Rectal smooth muscle tissue (tissue), 1 donor: Measurements from ENCODE around the gene C19orf47.

Experiments
- H3K27ac ChIP-seq: one replicate; pipeline ENCODE4 v1.7.0; 2013; ENCODE audit warnings: low read depth, low read length, inconsistent platforms
- H3K27me3 ChIP-seq: one replicate; pipeline ENCODE4 v1.7.0; 2013; ENCODE audit warnings: low read length; ENCODE audit not compliant: control insufficient read depth, insufficient read depth
- H3K36me3 ChIP-seq: one replicate; pipeline ENCODE4 v1.7.0; 2013; ENCODE audit warnings: low read length; ENCODE audit not compliant: control insufficient read depth, insufficient read depth
- H3K4me1 ChIP-seq: one replicate; pipeline ENCODE4 v1.7.0; 2013; ENCODE audit warnings: low read length; ENCODE audit not compliant: control insufficient read depth, insufficient read depth
- H3K4me3 ChIP-seq: one replicate; pipeline ENCODE4 v1.7.0; 2013; ENCODE audit warnings: low read length
- H3K9ac ChIP-seq: one replicate; pipeline ENCODE4 v1.7.0; 2013; ENCODE audit warnings: low read length

The C19orf47 gene

DNA sequence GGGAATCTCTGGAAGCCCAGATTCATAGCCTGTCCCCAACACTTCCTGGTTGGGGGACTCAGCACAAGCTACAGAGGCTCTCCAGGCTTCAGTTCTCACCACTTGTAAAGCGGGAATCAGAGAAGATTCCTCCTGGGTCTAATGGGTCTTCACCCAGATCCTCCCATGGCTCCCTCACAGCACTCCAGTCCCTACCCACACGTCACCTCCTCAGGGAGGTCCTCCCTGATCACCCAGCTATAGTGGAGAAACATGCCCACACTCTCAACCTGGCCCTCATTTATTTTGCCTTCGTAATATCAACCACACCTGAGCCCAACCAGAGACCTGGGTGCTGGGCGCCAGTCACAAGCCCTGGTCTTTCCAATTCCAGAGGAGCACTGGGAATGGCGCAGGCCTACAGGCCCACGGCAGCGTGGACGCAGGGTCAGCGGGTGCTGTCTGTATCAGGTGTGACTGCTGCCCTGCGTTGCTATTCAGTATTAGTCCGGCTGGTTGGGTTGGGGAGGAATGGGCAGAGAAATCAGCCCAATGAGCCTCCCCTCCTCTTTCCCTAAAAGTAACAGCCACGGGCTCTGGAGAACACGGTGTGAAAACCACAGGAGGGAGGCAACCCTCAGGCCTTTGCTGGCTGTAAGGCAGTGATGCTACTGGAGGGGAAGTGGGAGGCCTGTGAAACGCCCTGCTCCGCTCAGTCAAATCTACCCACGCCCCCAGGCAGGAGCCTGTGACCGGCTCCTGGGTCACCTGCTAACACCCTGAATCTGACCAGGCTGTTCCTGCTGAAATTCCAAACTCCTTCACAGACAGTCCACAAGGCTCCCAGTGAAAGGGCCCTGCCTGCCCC is 68.2 kb downstream of the C19orf47 start:
- H3K4me3 ChIP-seq, result peak overlapping the region; percentile 50
- no peaks in the 10 kb centered on the region for H3K36me3 ChIP-seq
- H3K27ac ChIP-seq, result peak overlapping the region; percentile 60
- peaks cover 35% of the 10 kb centered on the region for H3K4me1 ChIP-seq
- H3K9ac ChIP-seq, result peak overlapping the region; percentile 1
- H3K27me3 ChIP-seq, result no peaks in the 10 kb centered on the region

DNA sequence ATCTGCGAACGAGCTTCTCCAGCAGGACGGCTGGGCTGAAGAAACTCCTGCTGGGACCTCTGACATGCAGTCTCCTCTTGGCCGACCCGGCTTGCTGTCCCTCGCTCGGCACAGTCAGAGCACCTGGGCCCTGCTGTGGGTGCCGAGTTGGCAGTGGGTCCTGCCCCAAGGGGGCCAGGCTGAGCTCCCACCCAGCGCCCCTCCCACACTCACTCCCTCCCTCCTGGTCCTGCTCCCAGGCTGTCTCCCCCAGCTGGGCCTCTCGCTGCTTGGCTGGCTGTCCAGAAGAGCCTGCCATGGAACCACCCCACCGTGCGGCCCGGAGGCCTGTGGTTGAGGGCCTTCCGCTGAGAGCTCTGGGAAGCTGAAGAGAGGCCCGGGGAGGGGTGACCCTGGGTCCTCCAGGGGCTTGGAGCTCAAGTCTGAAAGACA is 69.1 kb downstream of the C19orf47 start:
- Histone ChIP-seq H3K4me3 (peak overlapping the region; percentile 14), H3K4me1 (peaks cover 31% of the 10 kb centered on the region), H3K27me3 (no peaks in the 10 kb centered on the region), H3K27ac (peak overlapping the region; percentile 60), H3K9ac (no peak overlapping the region), H3K36me3 (no peaks in the 10 kb centered on the region)

DNA sequence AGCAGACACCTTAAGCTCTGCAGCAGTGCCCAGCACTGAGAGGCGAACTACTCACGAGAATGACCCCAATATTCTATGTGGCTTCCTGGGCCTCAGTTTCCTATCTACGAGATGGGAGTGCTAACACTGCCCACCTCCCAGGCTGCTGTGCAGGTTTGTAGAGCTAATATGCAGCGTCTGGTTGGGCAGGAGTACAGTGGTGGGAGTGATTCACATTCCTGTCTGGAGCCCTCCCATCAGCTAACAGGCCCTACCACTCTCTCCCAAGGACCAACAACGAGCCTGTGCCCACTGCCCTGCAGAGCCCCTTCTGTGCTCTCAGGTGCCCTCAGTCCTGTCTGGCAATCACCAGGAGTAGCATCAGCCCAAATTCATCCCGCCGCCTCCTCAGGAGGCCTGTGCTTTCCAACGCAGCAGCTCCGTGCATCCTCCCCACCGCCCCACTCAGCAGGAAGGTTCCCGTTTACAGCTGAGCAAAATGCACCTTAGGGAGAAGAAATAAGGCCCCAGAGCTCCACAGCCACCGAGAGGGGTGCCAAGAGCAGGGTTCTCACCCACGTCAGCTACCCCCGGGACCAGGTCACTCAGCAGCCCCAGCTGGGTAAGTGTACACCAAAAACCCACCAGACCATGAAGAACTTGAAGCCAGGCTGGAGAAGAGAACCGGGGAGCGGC is 69.7 kb downstream of the C19orf47 start:
- Histone ChIP-seq H3K27ac (peak overlapping the region; percentile 60), H3K9ac (no peak overlapping the region), H3K27me3 (no peaks in the 10 kb centered on the region), H3K4me1 (peaks cover 25% of the 10 kb centered on the region), H3K36me3 (no peaks in the 10 kb centered on the region), H3K4me3 (peak overlapping the region; percentile 14)

DNA sequence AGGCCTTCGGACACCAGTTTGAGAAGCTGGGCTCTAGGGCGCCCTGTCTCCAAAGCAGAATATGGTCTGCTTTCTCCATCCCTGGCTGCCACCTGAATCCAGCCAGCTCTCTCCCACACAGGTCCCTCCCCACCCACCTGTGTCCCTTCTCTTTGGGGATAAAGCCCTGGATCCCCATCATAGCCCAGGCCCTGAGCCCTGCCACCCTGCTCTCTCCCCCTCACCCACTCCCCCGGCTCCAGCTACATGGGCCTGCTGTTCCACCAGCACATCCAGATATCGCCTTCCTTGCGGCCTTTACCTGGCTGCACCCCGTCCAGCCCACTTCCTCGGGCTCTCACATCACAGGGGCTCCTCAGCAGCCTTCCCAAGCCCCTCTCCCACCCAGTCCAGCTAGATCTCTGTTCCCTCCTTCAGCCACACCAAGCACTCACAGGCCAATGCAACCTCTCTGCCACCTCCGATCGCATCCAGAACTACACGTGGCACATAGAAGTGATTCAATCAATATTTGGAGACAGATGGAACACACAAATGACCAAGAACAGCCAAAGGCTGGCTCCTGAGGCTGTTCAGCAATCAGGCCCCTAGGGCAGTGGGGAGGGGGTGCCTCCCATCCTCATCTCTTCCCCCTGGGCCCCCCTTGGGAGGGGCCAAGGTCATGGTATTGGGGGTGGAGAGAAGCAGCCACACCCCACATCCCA is 70.7 kb downstream of the C19orf47 start:
- H3K4me3 ChIP-seq, result no peak overlapping the region
- H3K27ac ChIP-seq, result no peak overlapping the region
- H3K27me3 ChIP-seq, result no peaks in the 10 kb centered on the region
- no peaks in the 10 kb centered on the region for H3K36me3 ChIP-seq
- H3K4me1 ChIP-seq, result peaks cover 17% of the 10 kb centered on the region
- no peak overlapping the region for H3K9ac ChIP-seq

DNA sequence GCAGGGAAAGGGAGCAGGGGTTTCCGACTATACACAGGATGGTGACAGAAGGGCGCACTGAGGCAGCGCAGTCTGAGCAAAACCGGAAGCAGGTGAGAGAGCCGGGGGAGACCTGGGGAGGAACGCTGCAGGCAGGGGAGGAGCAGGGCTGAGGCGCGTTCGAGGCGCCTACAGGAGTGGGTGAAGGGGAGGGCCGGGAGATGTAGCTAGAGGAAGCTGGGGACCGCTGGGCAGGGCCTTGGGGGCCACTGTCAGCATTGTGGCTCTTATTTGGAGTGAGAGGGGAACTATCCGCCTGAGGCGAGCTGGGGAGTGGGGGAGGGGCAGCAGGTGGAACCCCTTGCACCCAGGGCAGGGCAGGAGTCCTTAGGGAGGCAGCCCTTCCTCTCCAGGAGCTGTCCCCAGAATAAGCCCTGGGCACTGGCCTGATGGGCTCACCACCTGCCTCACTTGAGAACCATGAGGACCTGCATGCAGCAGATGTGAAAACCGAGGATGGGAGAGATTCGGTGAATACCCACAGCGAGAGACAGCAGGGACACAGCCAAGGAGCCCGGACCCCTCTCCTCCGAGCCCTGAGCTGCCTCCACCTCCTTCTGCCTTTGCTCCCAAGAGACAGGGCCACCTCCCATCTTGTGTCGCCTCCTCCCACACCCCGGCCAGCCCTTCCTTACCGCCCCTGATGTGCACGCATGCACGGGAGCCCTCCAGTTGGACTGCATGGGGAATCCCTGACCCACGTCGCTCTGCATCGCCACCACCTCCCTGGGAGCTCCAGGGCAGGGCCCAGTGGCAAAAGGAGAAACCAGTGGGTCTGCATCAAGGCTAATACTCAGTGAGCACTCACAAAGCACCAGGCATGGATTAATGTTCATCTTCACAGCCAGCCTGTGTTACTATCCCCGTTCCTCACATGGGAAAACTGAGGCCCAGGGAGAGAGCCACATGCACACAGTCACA is 73.3 kb downstream of the C19orf47 start:
- Histone ChIP-seq H3K27ac (no peak overlapping the region), H3K4me1 (peaks cover 6% of the 10 kb centered on the region), H3K36me3 (no peaks in the 10 kb centered on the region), H3K4me3 (peak overlapping the region; percentile 4), H3K9ac (no peak overlapping the region), H3K27me3 (no peaks in the 10 kb centered on the region)

DNA sequence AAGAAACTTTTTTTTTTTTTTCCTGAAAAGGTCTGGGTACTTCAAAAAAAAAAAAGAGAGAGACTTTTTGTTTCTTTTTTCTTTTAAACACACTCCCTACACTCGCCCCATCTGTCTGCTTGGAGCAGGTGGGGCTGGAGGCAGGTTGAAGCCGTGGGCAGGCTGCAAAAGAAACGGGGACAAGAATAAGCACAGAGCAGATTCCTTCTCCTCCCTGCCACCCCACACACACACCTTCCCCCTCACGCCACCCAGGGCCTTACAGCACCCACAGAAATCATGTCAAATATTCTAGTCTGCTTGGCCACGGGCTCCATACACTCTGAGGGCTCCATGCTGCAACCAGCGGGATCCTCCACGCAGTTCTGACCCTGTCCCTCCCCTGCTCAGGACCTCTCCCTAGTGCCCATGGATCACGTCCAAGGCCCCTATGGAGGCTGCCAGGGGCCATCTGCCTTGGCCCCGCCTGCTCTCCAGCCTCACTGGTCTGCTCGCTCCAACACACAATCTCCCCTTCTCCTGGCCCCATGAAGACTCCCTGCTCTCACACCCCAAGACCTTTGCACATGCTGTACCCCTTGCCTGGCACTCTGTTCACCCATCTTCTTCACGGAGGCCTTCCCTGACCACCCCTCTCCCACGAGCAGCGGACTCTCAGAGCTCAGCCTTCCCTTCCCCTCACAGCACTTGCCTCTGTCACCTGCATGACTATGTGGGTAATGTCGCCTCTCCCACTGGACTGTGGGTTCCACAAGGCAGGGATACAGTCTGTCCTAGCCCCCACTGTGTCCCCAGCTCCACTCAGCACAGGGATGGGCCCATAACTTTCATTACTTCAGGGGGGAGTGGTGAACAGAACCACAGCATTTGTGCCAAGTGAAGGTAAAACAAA is 74.5 kb downstream of the C19orf47 start:
- no peak overlapping the region for H3K9ac ChIP-seq
- H3K4me3 ChIP-seq, result no peak overlapping the region
- no peaks in the 10 kb centered on the region for H3K36me3 ChIP-seq
- no peaks in the 10 kb centered on the region for H3K27me3 ChIP-seq
- H3K4me1 ChIP-seq, result no peaks in the 10 kb centered on the region
- no peak overlapping the region for H3K27ac ChIP-seq

DNA sequence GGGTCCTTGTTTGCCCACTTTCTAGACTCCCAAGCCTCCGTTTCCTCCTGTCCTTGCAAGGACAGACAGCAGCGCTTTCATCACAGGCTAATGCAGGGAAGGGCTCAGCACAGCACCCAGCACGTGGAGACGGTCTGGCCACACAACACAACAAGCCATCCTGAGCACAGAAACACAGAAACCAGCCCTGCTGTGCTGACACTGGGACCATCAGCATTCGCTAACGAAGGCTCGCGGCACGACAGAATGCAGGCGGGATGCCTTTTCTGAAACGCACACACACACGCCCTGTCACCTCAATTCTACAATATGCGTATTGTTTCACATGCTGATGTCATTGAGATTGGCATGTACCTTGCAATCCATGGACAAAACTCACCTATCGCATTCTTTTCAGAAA is 75.9 kb downstream of the C19orf47 start:
- no peaks in the 10 kb centered on the region for H3K4me1 ChIP-seq
- H3K36me3 ChIP-seq, result no peaks in the 10 kb centered on the region
- H3K9ac ChIP-seq, result no peak overlapping the region

DNA sequence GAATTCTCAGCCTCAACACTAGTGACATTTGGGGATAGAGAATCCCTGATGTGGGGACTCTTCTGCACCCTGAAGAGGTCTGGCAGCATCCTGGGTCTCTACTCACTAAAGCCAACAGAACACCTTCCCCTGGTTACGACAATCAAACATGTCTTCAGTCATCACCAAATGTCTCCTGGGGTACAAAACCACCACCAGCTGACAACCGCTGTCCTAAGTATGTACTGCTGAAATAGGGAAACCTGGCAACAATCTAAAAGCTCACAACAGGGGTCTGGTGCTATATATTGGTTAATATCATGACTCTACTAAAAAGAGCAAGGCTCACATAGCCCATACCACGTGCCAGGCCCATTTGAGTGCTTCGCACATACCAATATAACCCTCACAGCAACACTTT is 76.5 kb downstream of the C19orf47 start:
- H3K4me3 ChIP-seq, result no peak overlapping the region
- no peaks in the 10 kb centered on the region for H3K27me3 ChIP-seq
- no peak overlapping the region for H3K27ac ChIP-seq
- H3K9ac ChIP-seq, result no peak overlapping the region
- no peaks in the 10 kb centered on the region for H3K36me3 ChIP-seq
- no peaks in the 10 kb centered on the region for H3K4me1 ChIP-seq

More for the DNA sequence above, 75.9 kb downstream of the C19orf47 start:
- H3K27ac ChIP-seq, result no peak overlapping the region
- no peak overlapping the region for H3K4me3 ChIP-seq
- no peaks in the 10 kb centered on the region for H3K27me3 ChIP-seq

DNA sequence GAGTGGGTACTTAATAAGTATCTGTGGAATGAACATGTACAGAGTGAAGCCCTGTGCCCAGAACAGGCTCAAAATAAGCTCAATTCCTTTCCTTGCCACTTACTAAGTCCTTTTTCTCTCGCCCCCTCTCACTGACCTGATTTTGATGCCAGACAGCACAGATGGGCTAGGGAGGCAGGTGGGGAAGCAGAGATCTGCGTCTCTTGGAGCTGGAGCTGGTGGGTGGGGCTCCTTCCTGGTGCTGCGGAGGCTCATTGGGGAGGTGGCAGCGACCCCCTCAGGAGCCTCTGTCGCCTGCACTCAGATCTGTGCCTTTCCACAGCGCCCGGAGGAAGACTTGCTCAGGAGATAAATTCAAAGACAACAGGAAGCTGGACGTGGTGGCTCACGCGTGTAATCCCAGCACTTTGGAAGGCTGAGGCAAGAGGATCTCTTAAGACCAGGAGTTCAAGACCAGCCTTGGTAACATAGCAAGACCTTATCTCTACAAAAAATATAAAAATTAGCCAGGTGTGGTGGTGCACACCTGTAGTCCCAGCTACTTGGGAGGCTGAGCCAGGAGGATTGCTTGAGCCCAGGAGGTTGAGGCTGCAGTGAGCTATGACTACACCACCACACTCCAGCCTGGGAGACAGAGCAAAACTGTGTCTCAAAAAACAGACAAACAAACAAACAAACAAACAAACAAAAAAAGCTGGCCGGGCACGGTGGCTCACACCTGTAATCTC is 77.7 kb downstream of the C19orf47 start:
- Histone ChIP-seq H3K9ac (no peak overlapping the region), H3K27ac (no peak overlapping the region), H3K4me1 (peaks cover 5% of the 10 kb centered on the region), H3K4me3 (no peak overlapping the region), H3K27me3 (no peaks in the 10 kb centered on the region), H3K36me3 (no peaks in the 10 kb centered on the region)
